HG03521 (cell line): ENCODE results near the gene PARP3.

Source experiments
- ATAC-seq: cut with Tn5 transposase; IDR thresholded peaks from one replicate; pipeline ENCODE4 v1.9.1; 2021; ENCODE audit warnings: mild to moderate bottlenecking, moderate library complexity; ENCODE audit not compliant: unreplicated experiment

PARP3 gene

GRCh38 chr3:51933471-51934138 lies 8.6 kb upstream of the PARP3 start:
- ATAC-seq = no peak

- no peak for ATAC-seq
Observed at GRCh38 chr3:51934139-51934850, 7.9 kb upstream of the PARP3 start.

GRCh38 chr3:51934991-51935885 lies 6.9 kb upstream of the PARP3 start:
- no peak for ATAC-seq

- no peak for ATAC-seq
Observed at GRCh38 chr3:51935886-51936755, 6.0 kb upstream of the PARP3 start.

GRCh38 chr3:51937014-51937413 lies 5.1 kb upstream of the PARP3 start:
- ATAC-seq = no peak

GRCh38 chr3:51937611-51938450 lies 4.3 kb upstream of the PARP3 start:
- no peak for ATAC-seq

- ATAC-seq = no peak
Observed at GRCh38 chr3:51938780-51939425, 3.3 kb upstream of the PARP3 start.

- no peak for ATAC-seq
Observed at GRCh38 chr3:51940648-51941462, 1.3 kb upstream of the PARP3 start.

- no peak for ATAC-seq
Observed at GRCh38 chr3:51941463-51941797, 733 bp upstream of the PARP3 start.

GRCh38 chr3:51942603-51943450 lies 664 bp downstream of the PARP3 start:
- peak; percentile 24 for ATAC-seq

- no peak for ATAC-seq
Observed at GRCh38 chr3:51943451-51944391, 1.6 kb downstream of the PARP3 start.

GRCh38 chr3:51944451-51945021 lies 2.4 kb downstream of the PARP3 start:
- ATAC-seq = no peak

GRCh38 chr3:51945031-51945840 lies 3.1 kb downstream of the PARP3 start:
- no peak for ATAC-seq

GRCh38 chr3:51945926-51946705 lies 4.0 kb downstream of the PARP3 start:
- no peak for ATAC-seq

- ATAC-seq = no peak
Observed at GRCh38 chr3:51946796-51947195, 4.6 kb downstream of the PARP3 start.
